ENCODE data around the gene CLNK.

Gene CLNK, protein sequence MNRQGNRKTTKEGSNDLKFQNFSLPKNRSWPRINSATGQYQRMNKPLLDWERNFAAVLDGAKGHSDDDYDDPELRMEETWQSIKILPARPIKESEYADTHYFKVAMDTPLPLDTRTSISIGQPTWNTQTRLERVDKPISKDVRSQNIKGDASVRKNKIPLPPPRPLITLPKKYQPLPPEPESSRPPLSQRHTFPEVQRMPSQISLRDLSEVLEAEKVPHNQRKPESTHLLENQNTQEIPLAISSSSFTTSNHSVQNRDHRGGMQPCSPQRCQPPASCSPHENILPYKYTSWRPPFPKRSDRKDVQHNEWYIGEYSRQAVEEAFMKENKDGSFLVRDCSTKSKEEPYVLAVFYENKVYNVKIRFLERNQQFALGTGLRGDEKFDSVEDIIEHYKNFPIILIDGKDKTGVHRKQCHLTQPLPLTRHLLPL

DNA sequence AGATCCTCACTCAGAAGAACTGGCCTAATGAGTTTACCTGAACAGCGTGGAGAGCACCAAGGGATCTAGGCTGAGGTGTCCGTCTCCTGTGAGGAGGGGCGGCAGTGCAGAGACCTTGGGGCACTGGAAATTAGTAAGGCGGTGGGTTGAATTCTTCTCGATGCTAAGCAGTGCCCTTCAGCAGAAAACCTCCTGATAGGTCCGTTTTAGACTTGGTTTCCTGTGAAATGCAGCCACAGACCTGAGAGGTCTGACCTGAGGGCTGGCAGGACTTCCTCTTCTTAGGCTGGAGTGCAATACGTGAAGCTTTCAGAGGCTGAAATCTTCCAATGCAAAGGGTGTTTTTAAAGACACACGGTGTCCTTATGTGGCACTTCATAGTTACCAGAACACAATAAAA is at the start of gene CLNK:
Gene CLNK (minus strand): TSS at position 138 of the 400 bp plus-strand sequence. CDS start 16,899 bp downstream, outside the sequence.
- no peak for DNase-seq

DNA sequence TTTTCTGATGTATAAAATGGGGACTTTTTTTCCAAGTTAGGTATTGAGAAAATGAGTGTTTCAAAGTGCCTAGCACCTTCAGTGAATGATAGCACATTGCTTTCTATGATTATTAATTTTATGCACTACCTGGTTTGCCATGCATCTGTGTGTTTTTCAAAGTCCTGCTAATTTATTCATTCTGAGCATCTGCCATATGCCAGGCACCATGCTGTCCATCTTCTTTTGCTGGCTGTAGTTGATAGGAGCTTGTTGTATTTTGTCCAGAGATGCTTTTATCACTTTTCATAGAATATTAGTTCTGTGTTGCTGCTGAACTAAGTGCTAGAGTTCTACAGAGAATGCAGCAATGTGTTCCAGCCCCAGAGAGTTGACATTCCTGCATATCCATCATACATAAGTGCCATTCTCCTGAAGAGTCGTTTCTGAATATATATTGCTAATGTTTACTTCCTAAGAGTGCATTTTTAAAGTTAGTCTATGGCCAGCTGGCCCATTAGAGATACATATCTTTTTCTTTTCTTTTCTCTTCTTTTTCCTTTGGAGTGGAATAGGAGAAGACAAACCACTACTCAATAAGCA is 49.0 kb upstream of the CLNK start:
- DNase-seq = no peak

DNA sequence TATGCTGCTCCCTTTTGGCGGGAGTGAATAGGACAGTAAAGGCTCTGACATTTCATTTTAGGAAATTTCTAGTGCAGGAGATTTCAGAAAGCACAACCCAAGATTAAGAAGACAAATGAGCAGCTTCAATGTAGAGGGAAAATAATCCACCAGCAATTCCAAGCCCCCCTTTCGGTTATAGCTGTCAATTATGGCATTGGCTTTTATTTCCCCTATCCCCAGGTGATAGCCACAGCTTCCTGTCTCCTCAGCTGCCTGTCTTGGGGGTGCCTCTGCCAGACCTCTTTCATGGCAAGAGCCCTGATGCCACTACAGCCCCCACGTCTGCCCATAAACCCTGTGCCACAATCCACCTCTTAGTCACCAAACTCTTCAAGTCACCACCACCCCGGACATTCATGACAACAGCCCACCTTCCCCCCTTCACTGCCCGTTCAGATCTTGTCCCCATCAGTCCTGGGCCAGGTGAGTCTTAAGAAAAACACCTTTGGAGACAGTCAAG is 48.4 kb upstream of the CLNK start:
- DNase-seq = no peak

DNA sequence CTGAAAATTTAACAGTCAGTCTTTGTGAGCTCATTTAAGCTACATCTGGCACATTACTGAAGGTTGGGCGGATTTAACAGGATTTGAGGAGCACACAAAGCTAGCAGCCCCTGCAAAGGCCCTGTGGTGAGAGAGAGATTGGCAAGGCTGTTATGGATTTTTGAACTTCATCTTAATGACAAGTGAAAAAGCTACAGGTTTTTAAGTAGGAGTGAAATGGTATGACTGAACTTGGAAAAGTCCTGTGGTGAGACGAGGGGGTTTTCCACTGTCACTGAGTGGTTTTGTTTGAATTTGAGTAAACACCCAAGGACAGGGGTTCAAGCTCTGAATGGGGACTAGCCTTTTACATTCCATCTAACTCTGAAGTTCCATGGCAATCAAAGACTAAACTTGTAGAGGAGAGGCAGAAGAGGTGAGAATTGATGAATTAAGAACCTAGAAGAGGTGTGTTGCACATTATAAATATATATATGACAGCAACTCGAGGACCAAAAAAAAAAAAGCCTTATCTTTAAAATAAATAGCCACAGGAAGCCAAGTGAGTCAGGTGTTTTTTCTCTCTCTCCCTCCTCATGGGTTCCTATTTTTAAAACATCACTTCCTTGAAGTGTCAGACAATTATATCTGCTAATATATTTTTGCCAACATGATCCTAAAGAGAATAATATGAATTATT is 47.8 kb upstream of the CLNK start:
- DNase-seq = no peak

DNA sequence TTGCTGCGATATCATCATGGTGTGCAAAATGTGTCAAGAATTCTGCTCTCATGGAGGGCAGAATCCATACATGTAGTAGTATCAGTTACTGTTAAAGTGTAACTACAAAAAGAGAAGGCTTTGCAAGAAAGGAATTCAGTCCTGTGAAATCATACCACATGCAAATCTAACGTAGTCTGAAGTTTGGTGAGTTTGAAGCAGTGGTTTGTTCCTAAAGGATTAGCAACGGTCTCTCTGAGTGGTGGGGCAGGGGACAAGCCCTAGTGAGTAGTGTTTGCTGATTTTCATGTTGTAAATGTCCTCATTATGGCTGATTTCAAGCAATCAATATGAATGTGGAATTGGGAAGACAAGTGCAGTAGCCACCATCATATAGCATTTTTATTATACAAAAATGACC is 47.1 kb upstream of the CLNK start:
- no peak for DNase-seq

DNA sequence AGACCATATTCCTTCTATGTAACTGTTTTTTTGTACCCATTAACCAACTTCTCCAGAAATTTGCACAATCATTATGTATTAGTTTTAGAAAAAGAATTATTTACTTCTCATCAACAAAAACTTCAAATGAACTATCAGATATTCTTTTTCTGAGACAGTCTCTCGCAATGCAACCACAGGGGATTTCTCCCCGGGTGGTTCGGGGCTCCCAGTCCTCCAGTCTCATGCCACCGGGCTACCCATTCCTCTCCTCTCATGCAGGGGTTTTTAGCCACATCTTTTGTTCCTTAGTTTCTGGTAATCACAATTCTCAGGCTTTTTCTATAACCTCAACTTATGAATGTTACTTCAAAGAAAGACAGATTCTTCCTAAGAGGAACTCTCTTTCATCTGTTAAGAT is 46.6 kb upstream of the CLNK start:
- no peak for DNase-seq

DNA sequence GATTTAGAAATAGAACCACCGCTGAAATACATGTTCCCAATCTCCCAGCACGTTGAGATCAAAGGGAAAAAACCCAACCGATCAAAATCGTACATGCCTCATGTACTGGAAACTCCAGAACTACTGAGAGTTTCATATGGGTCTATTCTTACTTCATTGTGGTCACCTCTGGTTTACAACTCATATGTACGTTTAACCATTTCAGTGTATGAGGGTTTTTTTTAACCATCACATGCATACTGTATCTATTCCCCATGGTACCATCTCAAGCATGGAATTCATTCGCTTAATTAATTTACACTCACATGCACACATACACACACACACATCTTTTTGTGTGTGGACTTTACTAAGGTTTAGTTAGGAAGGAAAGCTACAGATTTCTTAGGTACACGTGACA is 46.0 kb upstream of the CLNK start:
- DNase-seq = no peak

DNA sequence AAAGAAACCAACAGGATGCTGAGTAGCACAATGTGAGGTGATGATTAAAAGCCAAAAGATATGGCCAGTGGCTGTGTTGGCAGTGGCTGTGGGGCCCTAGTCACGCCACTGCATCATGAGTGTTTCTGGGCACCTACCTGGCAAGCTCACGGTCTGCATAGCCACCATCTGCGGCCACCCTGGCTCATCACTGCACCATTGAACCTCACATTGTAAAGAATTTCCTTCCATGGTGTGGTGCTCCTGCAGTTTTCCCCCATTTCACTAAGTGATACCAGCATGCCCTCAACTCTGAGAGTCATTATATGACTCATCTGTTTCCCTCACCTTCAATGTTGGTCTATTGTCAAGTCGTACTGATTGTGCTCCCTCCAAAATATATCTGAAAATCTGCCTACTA is 45.5 kb upstream of the CLNK start:
- no peak for DNase-seq

DNA sequence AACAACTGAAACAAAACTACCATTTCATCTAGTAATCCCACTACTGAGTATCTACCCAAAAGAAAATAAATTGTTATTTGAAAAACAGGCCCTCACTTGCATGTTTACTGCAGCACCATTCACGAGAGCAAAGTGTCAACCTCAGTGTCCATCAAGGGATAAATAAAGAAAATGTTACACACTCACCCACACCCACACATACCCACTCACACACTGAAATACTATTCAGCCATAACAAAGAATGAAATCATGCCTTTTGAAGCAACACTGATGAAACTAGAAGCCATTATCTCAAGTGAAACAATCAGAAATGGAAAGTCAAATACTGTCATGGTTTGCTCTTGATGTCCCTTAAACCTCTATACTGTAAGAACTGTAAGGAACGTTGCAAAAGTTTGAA is 44.8 kb upstream of the CLNK start:
- DNase-seq = no peak

DNA sequence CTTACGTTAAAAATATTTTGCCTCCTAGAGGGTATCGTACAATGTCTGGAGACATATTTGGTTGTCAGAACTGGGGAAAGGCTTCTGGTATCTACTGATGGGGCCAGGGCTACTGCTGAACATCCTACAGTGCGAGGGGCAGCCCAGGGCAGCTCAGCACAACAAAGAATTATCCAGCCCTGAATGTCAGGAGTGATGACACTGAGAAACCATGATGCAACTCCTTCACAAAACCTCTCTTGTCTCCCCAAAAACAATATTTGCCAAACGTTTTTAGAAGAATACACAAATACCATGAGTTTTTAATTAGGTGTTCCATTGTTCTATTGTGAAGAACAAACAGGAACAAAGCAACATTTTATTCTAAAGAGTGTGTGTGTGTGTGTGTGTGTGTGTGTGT is 43.4 kb upstream of the CLNK start:
- no peak for DNase-seq

DNA sequence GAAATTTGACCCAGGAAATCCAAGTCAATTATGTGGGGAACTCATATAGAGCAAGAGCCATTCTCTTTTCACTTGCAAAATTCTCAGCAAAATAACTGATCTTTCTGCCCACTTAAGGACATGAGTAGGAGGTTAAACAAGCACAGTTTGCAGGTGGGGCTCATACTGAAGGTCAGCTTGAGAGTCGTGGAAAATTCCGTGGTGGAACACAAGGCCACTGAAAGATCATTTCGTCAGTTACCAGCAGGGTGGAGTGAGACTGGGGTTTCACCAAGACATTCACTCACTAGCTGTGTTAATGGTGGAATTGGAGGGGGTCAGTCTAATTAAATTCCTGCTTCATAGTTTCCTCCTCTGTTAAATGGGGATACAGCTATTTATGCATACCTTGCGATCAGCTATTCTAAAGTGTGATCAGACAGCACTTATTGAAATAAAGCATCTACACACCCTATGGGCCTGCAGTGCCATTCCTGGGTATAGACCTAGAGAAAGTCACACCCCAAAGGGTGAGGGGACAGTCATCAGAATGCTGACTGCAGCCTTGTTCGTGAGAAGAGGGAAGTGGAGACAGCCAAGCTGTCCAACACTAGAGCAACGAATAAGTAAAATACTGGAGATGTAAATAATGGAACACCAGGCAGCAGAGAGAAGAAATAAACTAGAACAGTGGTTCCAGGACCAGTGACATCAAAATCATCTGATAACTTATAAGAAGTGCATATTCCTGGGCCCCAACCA is 42.7 kb upstream of the CLNK start:
- no peak for DNase-seq

DNA sequence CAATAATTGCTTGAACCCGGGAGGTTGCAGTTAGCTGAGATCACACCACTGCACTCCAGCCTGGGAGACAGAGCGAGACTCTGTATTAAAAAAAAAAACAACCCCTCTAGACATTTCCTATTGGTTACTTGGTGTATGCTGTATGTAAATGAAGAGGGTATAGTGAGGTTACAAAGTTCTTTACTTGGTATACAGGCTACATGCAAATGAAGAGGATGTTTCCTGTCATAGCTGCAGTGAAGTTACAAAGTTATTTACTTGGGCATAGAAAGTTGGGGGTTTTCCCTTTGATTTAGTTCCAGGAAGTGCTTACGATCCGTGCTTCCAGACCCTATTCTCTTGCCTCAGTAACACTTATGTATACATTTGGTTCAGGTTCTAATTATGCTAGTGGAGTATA is 38.4 kb upstream of the CLNK start:
- no peak for DNase-seq

DNA sequence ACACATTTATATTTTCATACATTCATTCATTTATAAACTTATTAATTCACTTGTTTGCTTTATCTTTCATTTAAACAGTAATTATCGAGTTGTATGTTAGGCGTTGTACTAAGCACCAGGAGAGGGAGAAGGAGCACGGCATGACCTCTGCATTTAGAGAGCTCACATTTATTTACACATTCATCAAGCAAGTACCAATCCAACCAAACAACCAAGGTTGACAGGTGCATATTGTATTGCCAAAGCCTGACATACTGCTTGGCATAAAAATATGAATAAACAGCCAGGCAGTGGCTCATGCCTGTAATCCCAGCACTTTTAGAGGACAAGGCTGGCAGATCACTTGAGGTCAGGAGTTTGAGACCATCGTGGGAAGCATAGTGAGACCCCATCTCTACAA is 37.0 kb upstream of the CLNK start:
- no peak for DNase-seq

DNA sequence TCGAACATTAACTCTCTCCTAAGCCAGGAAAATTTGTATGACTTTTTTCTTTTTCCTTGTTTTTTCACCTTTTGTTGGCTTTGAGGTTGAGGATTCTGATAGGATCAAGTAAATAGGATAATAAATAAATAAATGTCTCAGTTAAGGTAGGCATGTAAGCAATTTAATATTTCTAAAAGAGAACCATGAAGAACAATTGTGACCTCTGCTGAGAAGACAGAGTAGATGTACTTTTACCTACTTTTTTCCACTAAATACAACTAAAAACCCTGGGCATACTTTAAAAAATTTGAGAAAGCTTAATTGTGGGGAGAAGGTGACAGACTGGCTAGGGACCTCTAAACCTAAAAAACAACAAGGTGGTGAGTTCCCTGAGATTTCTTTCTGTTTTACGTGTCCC is 31.6 kb upstream of the CLNK start:
- DNase-seq = no peak

DNA sequence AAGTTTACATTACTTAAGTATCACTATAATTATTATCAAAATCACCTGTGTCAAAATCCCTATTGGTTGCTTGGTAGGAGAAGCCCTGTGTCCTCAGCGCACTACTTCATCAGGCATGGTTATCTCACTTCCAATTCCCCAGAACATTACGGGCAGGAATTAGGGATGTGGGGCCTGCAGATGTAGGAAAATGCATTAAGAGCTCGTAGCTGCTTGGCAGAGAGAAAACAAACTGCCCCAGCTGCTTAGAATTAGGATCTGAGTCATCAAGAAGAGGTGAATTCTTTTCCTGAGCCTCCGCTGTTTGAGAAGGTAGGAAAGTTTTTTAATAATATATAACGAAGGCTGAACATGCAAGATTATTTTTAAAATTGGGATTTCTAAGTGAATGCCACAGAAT is 31.1 kb upstream of the CLNK start:
- DNase-seq = no peak

DNA sequence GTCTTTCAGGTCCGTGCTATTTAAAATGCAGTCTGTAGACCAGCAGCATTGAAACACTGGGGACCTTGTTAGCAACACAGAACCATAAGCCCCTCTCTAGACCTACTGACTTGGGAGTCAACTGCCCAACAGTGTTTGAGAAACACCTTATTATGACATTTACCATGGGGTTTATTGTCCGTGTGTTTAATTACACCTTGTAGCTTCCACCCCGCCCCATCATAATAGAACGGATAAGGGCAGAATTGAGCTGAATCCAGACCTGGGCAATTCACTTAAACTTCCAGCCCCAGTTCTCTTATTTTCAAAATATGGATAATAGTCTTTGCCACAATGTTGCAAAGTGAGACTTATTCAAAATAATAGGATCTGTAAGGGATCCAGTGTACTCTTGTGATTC is 30.6 kb upstream of the CLNK start:
- no peak for DNase-seq

DNA sequence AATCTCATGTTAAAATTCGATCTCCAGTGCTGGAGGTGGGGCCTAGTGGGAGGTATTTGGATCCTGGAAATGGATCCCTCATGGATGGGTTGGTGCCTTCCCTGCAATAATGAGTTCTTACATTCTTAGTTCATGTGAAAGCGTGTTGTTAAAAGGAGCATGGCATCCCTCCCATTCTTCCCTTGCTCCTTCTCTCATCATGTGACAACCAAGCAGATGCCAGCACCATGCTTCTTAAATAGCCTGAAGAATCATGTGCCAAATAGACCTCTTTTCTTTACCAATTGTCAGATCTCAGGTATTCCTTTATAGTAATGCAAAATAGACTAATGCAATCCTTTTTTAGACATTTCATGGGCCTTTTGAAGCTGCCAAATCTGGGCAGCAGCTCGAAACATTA is 29.0 kb upstream of the CLNK start:
- no peak for DNase-seq

DNA sequence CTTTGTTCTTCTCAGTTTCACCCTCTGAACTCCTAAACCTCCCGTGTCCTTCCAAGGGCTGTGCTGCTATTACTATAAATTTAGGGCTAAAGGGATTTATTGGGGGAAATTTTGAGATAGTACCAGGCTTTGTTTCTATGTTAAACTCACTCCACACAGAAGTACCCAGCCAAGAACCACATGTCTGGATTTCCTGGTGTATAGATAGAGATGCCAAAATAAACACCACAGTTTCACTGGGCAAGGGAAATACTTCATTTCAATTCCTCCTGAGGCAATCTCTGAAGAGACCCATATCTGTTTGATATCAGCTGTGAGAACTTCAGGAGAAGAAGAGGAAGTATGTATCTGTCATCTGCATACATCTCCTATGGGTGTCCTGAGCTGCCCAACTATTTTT is 21.7 kb upstream of the CLNK start:
- DNase-seq = no peak

DNA sequence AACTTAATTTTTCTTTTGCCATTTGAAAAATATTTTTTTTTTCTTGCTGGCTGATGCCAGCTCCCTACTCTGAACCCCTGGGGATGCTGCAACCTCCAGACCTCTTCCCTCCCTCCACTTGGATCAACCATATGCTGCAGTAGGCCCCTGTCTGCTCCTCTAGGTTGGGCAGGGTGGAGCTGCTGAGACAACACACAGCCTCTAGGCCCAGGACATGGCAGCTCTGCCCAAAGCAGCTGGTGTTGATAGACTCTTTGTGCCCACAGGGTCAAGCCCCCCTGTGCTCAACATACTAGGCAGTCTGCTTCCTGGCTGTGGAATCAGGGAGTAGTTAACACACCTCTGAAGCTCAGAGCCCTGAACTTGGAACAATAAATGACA is 19.9 kb upstream of the CLNK start:
- no peak for DNase-seq

DNA sequence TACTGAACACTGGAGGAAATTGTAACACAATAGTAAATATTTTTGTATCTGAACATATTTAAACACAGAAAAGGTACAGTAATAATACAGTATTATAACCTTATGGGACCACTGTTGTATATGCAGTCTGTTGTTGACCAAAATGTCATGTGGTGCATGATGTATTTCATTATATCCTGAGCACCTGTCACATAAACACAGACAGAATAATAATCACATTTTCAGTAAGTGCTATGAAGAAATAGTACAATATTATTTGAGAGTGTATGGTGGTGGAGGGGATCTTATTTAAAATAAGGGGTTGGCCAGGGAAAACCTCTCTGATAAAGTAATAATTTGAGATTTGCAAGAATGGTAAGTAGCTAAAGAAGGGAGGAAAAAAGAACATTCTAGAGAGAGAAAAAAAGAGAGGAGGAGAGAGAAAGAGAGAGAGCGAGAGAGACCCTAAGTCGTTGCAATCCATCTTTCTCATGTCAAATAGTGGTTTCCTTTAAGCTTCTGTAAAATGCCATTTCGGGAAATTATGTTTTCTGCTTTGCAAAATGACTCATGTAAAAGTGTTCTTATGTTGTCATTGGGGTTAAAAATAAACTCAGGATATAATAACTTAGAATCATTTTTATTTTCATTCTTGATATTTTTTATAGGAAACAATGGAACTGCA is 19.3 kb upstream of the CLNK start:
- no peak for DNase-seq

DNA sequence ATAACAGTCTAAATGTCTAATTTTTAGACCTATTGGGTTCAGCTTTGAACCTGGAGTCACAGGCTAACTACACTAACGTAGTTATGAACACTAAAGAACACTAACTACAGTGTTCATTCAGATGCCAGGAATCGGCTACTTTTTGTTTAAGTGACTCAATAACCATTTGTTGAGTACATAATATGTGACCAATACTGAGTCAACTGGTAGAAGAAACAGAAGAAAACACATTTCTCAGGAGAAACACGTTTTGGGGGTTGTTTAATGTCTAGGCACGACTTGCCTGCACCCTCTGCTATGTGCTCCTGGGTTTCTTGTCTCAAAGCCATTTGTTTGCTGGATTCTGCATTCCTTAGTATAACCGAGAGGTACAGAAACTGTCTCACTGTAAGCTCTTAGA is 18.6 kb upstream of the CLNK start:
- DNase-seq = no peak

DNA sequence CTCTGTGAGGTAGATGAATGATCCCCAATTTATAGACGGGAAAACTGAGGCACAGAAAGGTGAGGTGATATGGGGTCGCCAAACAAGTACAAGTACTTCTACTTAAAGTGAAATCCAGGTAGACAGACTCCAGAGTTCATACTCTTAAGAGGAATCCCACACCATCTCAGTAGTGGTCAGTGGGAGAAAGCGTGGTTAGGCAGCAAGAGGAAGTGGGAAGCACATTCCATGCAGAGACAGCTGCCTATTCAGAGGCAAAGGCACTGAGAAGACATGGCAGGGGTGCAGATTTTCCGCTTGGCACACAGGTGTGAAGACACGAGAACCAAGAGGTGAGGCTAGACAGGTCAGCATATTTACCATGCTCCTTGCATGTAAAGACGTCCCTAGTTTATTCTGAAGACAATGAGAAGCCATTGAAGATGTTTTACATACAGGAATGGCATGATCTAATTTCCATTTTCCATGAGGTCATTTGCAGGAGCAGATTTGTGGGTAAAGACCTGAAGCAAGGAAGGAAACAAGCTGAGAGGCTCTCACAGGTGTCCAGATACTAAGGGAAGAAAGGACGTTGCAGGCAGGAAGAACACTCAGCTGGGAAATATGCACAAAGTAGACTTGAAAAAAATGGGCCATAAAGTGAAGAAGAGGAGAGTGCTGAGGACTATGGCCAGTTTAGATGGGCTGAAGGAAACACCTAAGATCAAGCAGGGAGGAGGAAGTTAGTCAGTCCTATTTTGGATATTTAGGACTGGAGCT is 17.3 kb upstream of the CLNK start:
- DNase-seq = no peak
